Panc1 (cell line): ENCODE results near the gene PRDX5. TPM values are rescaled to one million over a fixed set of nuclear protein-coding genes. Genes with fewer than 3 reads are reported as not detected.

Source experiments
- ATAC-seq: fragments of 200-7000 bp; cut with Tn5 transposase; 2 replicates; pipeline ENCODE4 v1.9.1; 2020; ENCODE audit warnings: mild to moderate bottlenecking, moderate library complexity
- BruUV-seq: library from RNA; stranded (reverse); fragments of 400-500 nt; replicated peaks from 2 replicates; lab custom pipeline; 2021; lab: Mats Ljungman, UMichigan
- CTCF ChIA-PET: fragments of 300-600 bp; sonication (Branson Sonifier 250); formaldehyde crosslinking; loops from one replicate; lab custom pipeline; 2022; ENCODE audit warnings: antibody characterized with exemption; lab: Charles Lee
- POLR2A ChIA-PET: fragments of 300-600 bp; sonication (Branson Sonifier 250); formaldehyde crosslinking; loops from one replicate; lab custom pipeline; 2022; ENCODE audit warnings: antibody characterized with exemption; lab: Charles Lee
- DNase-seq: peaks from one replicate; pipeline ENCODE4 v3.0.0-alpha.2; 2010; ENCODE audit warnings: low read depth, low spot score
- H3K27ac ChIP-seq: 2 replicates; pipeline ENCODE4 v1.5.1; 2011; ENCODE audit warnings: mild to moderate bottlenecking, low read length, inconsistent platforms
- H3K27me3 ChIP-seq: fragments of 200-500 bp; sonication (Bioruptor generic); 2 replicates; pipeline ENCODE4 v1.6.0; 2014; ENCODE audit warnings: low read length, inconsistent platforms; ENCODE audit not compliant: control insufficient read depth, insufficient read depth
- H3K36me3 ChIP-seq: fragments of 200-500 bp; sonication (Bioruptor generic); 2 replicates; pipeline ENCODE4 v1.5.1; 2014; ENCODE audit warnings: inconsistent platforms, mild to moderate bottlenecking, low read length, moderate library complexity; ENCODE audit not compliant: control insufficient read depth, insufficient read depth
- H3K4me1 ChIP-seq: 2 replicates; pipeline ENCODE4 v1.5.1; 2011; ENCODE audit warnings: inconsistent platforms, mild to moderate bottlenecking, low read length, moderate library complexity; ENCODE audit not compliant: control insufficient read depth, insufficient read depth
- H3K4me3 ChIP-seq, 2 experiments: 2 replicates each; pipeline ENCODE4 v1.5.1; 2011 to 2012; ENCODE audit warnings: low read depth in 2 of 2, low read length in 2 of 2, mild to moderate bottlenecking in 2 of 2, inconsistent platforms in 1 of 2, moderate library complexity in 1 of 2
- H3K9me3 ChIP-seq: fragments of 200-500 bp; sonication (Bioruptor generic); 2 replicates; pipeline ENCODE4 v1.5.1; 2014; ENCODE audit warnings: low read depth, mild to moderate bottlenecking, inconsistent platforms, low read length, moderate library complexity; ENCODE audit not compliant: control insufficient read depth, insufficient read depth
- POLR2AphosphoS5 ChIP-seq: IDR thresholded peaks from 2 replicates; pipeline ENCODE4 v1.6.1; 2012; ENCODE audit warnings: mild to moderate bottlenecking, low read depth, low read length, moderate library complexity
- SIN3A ChIP-seq: IDR thresholded peaks from 2 replicates; pipeline ENCODE4 v1.6.1; 2012; ENCODE audit warnings: low read depth, mild to moderate bottlenecking, low read length, moderate library complexity, borderline replicate concordance; ENCODE audit not compliant: insufficient read depth
- TCF7L2 ChIP-seq: IDR thresholded peaks from 2 replicates; pipeline ENCODE4 v1.6.1; 2011; ENCODE audit warnings: mild to moderate bottlenecking, low read depth, low read length, inconsistent platforms
- in situ Hi-C: cut with HindIII; loops from 2 replicates; pipeline ENCODE4 v1.10.0; 2016; ENCODE audit warnings: low sequenced_read_pairs, low pct_unique_long_range_greater_than_20kb
- intact Hi-C: fragments of 100-400 bp; cut with micrococcal nuclease; formaldehyde crosslinking; loops from one replicate; pipeline ENCODE4 v1.10.0; 2022; ENCODE audit not compliant: unreplicated experiment
- total RNA-seq: library from RNA; stranded (reverse); gene quantifications from one replicate; pipeline ENCODE4 v1.2.1, GENCODE V29; 2021; ENCODE audit not compliant: unreplicated experiment
- TF ChIP-seq, protein P1 (sequence below), 2 experiments: IDR thresholded peaks; 2 replicates each; pipeline ENCODE4 v1.6.1; 2011 to 2012; ENCODE audit warnings: low read depth in 2 of 2, control low read depth in 1 of 2, low read length in 1 of 2, mild to moderate bottlenecking in 1 of 2, moderate library complexity in 1 of 2; ENCODE audit not compliant: insufficient read depth in 1 of 2
- TF ChIP-seq, protein P2 (sequence below): fragments of 450-650 bp; IDR thresholded peaks from 2 replicates; pipeline ENCODE4 v1.5.1; 2017; ENCODE audit warnings: mild to moderate bottlenecking

The PRDX5 gene
- total RNA-seq, 1 experiment from 2014 or later, result 492 TPM

DNA sequence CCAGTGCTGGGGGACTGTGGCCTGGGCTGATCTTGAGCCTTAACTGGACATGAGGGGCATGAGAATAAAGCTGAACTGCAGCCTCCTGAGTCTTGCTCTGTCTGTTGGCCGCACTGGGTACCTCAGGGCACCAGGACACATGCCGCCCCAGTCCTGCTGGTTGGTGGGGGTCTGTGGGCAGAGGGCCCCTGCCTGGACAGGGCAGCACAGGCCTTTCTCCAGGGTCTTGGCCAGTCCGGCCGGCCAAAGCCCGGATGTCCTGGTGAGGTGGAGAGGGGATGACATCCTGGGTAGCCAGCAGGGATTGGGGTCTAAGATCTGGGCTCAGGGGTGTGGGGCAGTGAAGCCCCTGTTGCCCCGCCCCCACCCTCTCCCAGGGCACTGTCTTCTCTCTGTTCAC lies 39.5 kb downstream of the PRDX5 start:
- no peaks in the 10 kb centered on the region for H3K27me3 ChIP-seq
- no peaks in the 10 kb centered on the region for H3K9me3 ChIP-seq
- intact Hi-C loops (loop anchor here (5.0 kb wide), 1 partner anchor 295 kb away; no protein-coding TSS in a partner anchor), in situ Hi-C loops (no loop called here)
- BruUV-seq, result no TSS peak
- H3K27ac ChIP-seq, result peak overlapping the region; percentile 85
- peak overlapping the region in 1 of 2 experiments; percentile 35; a peak in 2 of 4 replicates for H3K4me3 ChIP-seq
- ChIA-PET POLR2A (interaction anchor here (1.5 kb wide), 1 partner anchor 15 kb away, joined by 7 read pairs; no protein-coding TSS in a partner anchor), CTCF (interaction anchor here (0.9 to 3.7 kb wide), 14 partner anchors 9 to 331 kb away, joined by 3 to 33 read pairs (median 6); partner anchors contain the start of genes ESRRA, PRDX5 and TRMT112)
- H3K36me3 ChIP-seq, result no peaks in the 10 kb centered on the region; the same call in 1 of the 2 replicates
- DNase-seq (no peak), ATAC-seq (no peak)
- H3K4me1 ChIP-seq, result peaks cover 56% of the 10 kb centered on the region
- TF ChIP-seq, protein P1, sequence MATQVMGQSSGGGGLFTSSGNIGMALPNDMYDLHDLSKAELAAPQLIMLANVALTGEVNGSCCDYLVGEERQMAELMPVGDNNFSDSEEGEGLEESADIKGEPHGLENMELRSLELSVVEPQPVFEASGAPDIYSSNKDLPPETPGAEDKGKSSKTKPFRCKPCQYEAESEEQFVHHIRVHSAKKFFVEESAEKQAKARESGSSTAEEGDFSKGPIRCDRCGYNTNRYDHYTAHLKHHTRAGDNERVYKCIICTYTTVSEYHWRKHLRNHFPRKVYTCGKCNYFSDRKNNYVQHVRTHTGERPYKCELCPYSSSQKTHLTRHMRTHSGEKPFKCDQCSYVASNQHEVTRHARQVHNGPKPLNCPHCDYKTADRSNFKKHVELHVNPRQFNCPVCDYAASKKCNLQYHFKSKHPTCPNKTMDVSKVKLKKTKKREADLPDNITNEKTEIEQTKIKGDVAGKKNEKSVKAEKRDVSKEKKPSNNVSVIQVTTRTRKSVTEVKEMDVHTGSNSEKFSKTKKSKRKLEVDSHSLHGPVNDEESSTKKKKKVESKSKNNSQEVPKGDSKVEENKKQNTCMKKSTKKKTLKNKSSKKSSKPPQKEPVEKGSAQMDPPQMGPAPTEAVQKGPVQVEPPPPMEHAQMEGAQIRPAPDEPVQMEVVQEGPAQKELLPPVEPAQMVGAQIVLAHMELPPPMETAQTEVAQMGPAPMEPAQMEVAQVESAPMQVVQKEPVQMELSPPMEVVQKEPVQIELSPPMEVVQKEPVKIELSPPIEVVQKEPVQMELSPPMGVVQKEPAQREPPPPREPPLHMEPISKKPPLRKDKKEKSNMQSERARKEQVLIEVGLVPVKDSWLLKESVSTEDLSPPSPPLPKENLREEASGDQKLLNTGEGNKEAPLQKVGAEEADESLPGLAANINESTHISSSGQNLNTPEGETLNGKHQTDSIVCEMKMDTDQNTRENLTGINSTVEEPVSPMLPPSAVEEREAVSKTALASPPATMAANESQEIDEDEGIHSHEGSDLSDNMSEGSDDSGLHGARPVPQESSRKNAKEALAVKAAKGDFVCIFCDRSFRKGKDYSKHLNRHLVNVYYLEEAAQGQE (IDR thresholded peaks at IDR 0.05; ENCODE audit: insufficient read depth in 1 of 2, low read depth in 2 of 2, low read length in 1 of 2), result no peak
- TF ChIP-seq, protein P2, sequence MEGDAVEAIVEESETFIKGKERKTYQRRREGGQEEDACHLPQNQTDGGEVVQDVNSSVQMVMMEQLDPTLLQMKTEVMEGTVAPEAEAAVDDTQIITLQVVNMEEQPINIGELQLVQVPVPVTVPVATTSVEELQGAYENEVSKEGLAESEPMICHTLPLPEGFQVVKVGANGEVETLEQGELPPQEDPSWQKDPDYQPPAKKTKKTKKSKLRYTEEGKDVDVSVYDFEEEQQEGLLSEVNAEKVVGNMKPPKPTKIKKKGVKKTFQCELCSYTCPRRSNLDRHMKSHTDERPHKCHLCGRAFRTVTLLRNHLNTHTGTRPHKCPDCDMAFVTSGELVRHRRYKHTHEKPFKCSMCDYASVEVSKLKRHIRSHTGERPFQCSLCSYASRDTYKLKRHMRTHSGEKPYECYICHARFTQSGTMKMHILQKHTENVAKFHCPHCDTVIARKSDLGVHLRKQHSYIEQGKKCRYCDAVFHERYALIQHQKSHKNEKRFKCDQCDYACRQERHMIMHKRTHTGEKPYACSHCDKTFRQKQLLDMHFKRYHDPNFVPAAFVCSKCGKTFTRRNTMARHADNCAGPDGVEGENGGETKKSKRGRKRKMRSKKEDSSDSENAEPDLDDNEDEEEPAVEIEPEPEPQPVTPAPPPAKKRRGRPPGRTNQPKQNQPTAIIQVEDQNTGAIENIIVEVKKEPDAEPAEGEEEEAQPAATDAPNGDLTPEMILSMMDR, result no peak
- TF ChIP-seq TCF7L2, result no peak
- TF ChIP-seq POLR2AphosphoS5, result no peak

DNA sequence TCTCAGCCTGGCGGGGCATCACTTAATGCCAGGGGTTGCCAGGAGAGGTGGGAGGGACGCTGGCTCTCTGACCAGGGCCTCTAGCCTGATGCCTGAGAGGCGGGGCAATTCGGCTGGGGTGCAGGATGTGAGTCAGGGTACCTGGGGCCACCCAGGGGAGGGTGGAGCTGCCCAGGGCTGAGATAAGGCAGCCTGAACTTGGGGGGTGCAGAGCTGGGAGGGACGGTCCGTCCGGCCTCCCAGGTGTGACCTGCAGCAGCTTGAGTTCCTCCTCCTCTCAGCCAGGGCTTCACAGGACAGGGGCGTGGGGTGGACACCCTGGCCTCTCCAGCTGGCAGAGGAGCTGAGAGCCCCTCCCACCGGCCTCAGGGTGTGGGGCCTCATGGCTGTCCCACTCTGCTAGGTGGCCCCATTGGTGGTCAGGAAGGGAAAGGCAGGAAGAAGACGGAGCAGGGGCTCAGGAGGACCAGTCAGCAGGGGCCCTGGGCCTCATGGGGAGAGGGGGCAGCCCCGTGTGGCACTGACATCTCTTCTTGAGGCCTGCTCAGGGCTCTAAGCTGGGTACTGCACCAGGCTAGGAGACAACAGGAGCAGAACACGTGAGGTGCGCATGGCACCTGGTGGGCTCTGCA lies 40.1 kb downstream of the PRDX5 start:
- intact Hi-C loops, result loop anchor here (5.0 kb wide), 1 partner anchor 294 kb away; no protein-coding TSS in a partner anchor
- POLR2A ChIA-PET, result interaction anchor here (0.7 kb wide), 1 partner anchor 40 kb away, joined by 3 read pairs; no protein-coding TSS in a partner anchor

More for the DNA sequence above, 40.1 kb downstream of the PRDX5 start:
- Histone ChIP-seq H3K27me3 (no peaks in the 10 kb centered on the region), H3K4me3 (peak overlapping the region; percentile 76 to 86), H3K9me3 (no peaks in the 10 kb centered on the region), H3K36me3 (peaks cover 2% of the 10 kb centered on the region; the same call in 1 of the 2 replicates), H3K27ac (peak overlapping the region; percentile 85), H3K4me1 (peaks cover 56% of the 10 kb centered on the region)
- ATAC-seq (peak; percentile 59), DNase-seq (peak; percentile 18)
- TF ChIP-seq, protein P2, result no peak
- TF ChIP-seq, protein P1 (IDR thresholded peaks at IDR 0.05; ENCODE audit: insufficient read depth in 1 of 2, low read depth in 2 of 2, low read length in 1 of 2), result no peak
- no peak for TF ChIP-seq POLR2AphosphoS5
- no peak for TF ChIP-seq TCF7L2
- no peak for TF ChIP-seq SIN3A
- in situ Hi-C loops, result no loop called here
- no TSS peak for BruUV-seq
- CTCF ChIA-PET, result interaction anchor here (0.6 to 2.0 kb wide), 4 partner anchors 12 to 293 kb away, joined by 3 to 14 read pairs (median 8); partner anchors contain the start of genes PRDX5 and TRMT112
